Transverse colon (tissue), 4 donors: ENCODE measurements around the gene CTDSP2.

ENCODE experiments used
- EP300 ChIP-seq: sonication (generic); formaldehyde crosslinking; IDR thresholded peaks from one replicate; pipeline ENCODE4 v1.6.1; 2017; ENCODE audit warnings: antibody characterized with exemption, low read depth
- POLR2AphosphoS5 ChIP-seq, 3 donors: sonication (generic); formaldehyde crosslinking; IDR thresholded peaks; one replicate each; pipeline ENCODE4 v1.6.1; 2016; ENCODE audit warnings: antibody characterized with exemption in 3 of 3
- TF ChIP-seq, protein P1 (sequence below), 5 experiments: fragments of 200-600 bp in 3 of 5; fragments of 450-650 bp in 2 of 5; sonication (generic) in 3 of 5; IDR thresholded peaks; 1 replicate in 2 of 5; 2 replicates in 3 of 5; pipeline ENCODE4 v1.5.1; 2016 to 2017; ENCODE audit warnings: antibody characterized with exemption in 5 of 5, inconsistent platforms in 3 of 5, mild to moderate bottlenecking in 2 of 5, moderate library complexity in 1 of 5

GRCh38 chr12:57816001-57816854 lies 30.3 kb downstream of the CTDSP2 start:
- TF ChIP-seq, protein P1, sequence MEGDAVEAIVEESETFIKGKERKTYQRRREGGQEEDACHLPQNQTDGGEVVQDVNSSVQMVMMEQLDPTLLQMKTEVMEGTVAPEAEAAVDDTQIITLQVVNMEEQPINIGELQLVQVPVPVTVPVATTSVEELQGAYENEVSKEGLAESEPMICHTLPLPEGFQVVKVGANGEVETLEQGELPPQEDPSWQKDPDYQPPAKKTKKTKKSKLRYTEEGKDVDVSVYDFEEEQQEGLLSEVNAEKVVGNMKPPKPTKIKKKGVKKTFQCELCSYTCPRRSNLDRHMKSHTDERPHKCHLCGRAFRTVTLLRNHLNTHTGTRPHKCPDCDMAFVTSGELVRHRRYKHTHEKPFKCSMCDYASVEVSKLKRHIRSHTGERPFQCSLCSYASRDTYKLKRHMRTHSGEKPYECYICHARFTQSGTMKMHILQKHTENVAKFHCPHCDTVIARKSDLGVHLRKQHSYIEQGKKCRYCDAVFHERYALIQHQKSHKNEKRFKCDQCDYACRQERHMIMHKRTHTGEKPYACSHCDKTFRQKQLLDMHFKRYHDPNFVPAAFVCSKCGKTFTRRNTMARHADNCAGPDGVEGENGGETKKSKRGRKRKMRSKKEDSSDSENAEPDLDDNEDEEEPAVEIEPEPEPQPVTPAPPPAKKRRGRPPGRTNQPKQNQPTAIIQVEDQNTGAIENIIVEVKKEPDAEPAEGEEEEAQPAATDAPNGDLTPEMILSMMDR (IDR thresholded peaks at IDR 0.05): no peak
- no peak for TF ChIP-seq POLR2AphosphoS5 (IDR thresholded peaks at IDR 0.05)
- no peak for TF ChIP-seq EP300
